Transverse colon (tissue), 4 donors: ENCODE data around the gene PRPF40B.

Experiments used
- POLR2A ChIP-seq: fragments of 450-650 bp; IDR thresholded peaks from one replicate; pipeline ENCODE4 v1.6.1; 2016; ENCODE audit warnings: antibody characterized with exemption, mild to moderate bottlenecking, moderate library complexity
- POLR2AphosphoS5 ChIP-seq, 3 donors: sonication (generic); formaldehyde crosslinking; IDR thresholded peaks; one replicate each; pipeline ENCODE4 v1.6.1; 2016; ENCODE audit warnings: antibody characterized with exemption in 3 of 3
- TF ChIP-seq, protein P1 (sequence below), 5 experiments: fragments of 200-600 bp in 3 of 5; fragments of 450-650 bp in 2 of 5; sonication (generic) in 3 of 5; IDR thresholded peaks; 1 replicate in 2 of 5; 2 replicates in 3 of 5; pipeline ENCODE4 v1.5.1; 2016 to 2017; ENCODE audit warnings: antibody characterized with exemption in 5 of 5, inconsistent platforms in 3 of 5, mild to moderate bottlenecking in 2 of 5, moderate library complexity in 1 of 5

DNA sequence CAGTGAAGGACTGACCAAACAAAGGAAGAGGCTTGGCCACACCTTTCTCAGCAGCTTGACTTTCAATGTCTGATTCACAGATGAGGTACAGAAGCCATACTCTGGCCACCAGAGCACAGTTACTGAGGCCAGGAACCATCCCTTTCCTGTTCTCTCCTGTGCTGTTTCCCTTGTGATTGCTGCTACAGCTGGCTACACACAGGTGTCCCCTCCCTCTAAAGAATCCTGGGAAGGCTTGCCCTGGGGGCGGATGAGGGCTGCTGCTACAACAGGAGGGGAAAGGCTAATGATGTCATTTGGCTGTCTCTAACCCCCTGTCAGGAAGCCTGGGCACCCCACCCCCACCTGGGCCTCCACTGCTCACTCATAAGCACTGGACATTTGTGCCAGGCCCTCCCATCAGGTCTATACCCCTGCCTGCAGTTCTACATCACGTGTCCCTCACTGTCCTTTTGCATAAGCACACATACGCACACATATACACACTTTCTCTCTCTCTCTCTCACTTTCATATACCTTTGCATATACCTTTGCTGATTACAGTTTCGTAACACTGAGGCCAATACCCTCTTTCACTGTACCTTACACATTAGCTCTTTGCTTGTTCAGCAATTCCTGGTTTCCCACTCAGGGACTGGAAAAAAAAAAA is 41.4 kb downstream of the PRPF40B start:
- TF ChIP-seq, protein P1, sequence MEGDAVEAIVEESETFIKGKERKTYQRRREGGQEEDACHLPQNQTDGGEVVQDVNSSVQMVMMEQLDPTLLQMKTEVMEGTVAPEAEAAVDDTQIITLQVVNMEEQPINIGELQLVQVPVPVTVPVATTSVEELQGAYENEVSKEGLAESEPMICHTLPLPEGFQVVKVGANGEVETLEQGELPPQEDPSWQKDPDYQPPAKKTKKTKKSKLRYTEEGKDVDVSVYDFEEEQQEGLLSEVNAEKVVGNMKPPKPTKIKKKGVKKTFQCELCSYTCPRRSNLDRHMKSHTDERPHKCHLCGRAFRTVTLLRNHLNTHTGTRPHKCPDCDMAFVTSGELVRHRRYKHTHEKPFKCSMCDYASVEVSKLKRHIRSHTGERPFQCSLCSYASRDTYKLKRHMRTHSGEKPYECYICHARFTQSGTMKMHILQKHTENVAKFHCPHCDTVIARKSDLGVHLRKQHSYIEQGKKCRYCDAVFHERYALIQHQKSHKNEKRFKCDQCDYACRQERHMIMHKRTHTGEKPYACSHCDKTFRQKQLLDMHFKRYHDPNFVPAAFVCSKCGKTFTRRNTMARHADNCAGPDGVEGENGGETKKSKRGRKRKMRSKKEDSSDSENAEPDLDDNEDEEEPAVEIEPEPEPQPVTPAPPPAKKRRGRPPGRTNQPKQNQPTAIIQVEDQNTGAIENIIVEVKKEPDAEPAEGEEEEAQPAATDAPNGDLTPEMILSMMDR (IDR thresholded peaks at IDR 0.05) = no peak
- no peak for TF ChIP-seq POLR2AphosphoS5 (IDR thresholded peaks at IDR 0.05)
- no peak for TF ChIP-seq POLR2A
